ENCODE data around the gene DEUP1.

Gene DEUP1

GRCh38 chr11:93467054-93467453, 136.5 kb downstream of the DEUP1 start:
- H3K4me3 ChIP-seq (ENCODE audit: low read depth, low read length) = no peak overlapping the region
- no peak for DNase-seq (ENCODE audit: low read depth)

GRCh38 chr11:93468290-93468689, 137.7 kb downstream of the DEUP1 start:
- DNase-seq (ENCODE audit: low read depth) = no peak
- H3K4me3 ChIP-seq (ENCODE audit: low read depth, low read length) = no peak overlapping the region

DNA sequence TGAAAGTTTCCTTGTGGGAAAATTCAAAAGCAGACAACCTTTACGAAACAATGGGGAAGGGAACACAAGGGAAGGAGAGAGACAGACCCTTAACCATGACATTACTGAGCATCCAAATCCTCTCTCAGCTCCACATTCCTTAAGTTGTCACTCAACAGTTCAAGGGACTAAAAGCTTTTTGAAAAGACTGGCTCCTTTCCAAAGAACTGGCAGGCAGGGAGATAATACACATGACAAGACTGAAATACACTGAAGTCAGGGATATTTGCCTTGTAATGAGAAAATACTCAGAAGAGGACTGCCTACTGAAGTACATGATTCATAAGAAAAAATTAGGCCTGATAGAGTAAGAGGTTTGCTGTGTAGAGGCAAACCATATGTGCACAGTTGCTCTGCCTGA, 143.6 kb downstream of the DEUP1 start:
- no peak for DNase-seq (ENCODE audit: low read depth)

GRCh38 chr11:93476796-93477195, 146.3 kb downstream of the DEUP1 start:
- peak; percentile 17 for DNase-seq (ENCODE audit: low read depth)
- no peak overlapping the region for H3K4me3 ChIP-seq (ENCODE audit: low read depth, low read length)

More for the DNA sequence above, 143.6 kb downstream of the DEUP1 start:
- no peak overlapping the region for H3K4me3 ChIP-seq (ENCODE audit: low read depth, low read length)

GRCh38 chr11:93477684-93478234, 147.2 kb downstream of the DEUP1 start:
- DNase-seq (ENCODE audit: low read depth) = no peak
- no peak overlapping the region for H3K4me3 ChIP-seq (ENCODE audit: low read depth, low read length)

- no peak for DNase-seq (ENCODE audit: low read depth)
- H3K4me3 ChIP-seq (ENCODE audit: low read depth, low read length) = no peak overlapping the region
These were observed 148.3 kb downstream of the DEUP1 start for GRCh38 chr11:93478841-93479240.

- no peak for DNase-seq (ENCODE audit: low read depth)
- no peak overlapping the region for H3K4me3 ChIP-seq (ENCODE audit: low read depth, low read length)
These were observed 149.7 kb downstream of the DEUP1 start for GRCh38 chr11:93480256-93480655.

DNA sequence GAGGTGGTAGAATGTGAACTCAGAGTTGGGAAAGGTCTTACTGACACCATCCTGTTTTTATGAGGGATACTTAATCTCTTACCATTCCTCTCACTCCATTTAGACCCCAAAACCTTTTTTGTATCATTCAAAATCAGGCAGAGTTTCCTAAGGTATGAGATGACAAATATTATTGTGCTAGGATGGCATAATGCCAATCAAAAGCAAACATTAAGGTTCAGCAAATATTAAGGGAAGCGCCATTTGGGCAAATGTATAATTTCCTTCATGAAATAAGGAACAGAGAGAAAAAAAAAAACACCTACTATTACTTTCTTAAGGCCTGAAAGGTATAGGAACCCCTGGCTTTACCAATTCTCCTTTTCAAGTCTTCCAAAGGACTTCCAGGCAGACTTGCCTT, 150.2 kb downstream of the DEUP1 start:
- DNase-seq (ENCODE audit: low read depth) = no peak
- H3K4me3 ChIP-seq (ENCODE audit: low read depth, low read length) = no peak overlapping the region

- no peak overlapping the region for H3K4me3 ChIP-seq (ENCODE audit: low read depth, low read length)
- no peak for DNase-seq (ENCODE audit: low read depth)
These were observed 150.7 kb downstream of the DEUP1 start for GRCh38 chr11:93481279-93481678.

DNA sequence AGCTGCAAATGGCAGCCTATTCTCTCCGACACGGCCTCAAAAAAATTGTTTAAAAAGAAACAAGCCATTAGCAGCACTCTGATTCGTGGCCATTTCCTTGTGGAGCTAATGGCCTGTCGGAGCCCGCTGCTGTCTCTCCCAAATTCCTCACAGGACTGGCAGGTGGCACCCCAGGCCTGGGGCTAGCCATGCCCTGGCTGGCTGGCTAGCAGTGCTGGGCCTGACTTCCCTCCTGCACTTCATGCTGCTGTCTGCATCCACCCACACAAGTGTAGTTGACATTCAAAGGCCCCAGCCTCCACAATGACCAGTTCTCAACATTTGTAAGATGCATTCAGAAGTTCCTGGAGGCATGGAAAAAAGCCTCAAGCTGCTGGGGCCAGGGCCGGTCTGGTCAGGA, 151.2 kb downstream of the DEUP1 start:
- no peak for DNase-seq (ENCODE audit: low read depth)
- no peak overlapping the region for H3K4me3 ChIP-seq (ENCODE audit: low read depth, low read length)

GRCh38 chr11:93482556-93482955, 152.0 kb downstream of the DEUP1 start:
- DNase-seq (ENCODE audit: low read depth) = no peak
- H3K4me3 ChIP-seq (ENCODE audit: low read depth, low read length) = no peak overlapping the region

- peak; percentile 16 for DNase-seq (ENCODE audit: low read depth)
- no peak overlapping the region for H3K4me3 ChIP-seq (ENCODE audit: low read depth, low read length)
These were observed 154.2 kb downstream of the DEUP1 start for GRCh38 chr11:93484716-93485115.

- no peak for DNase-seq (ENCODE audit: low read depth)
- H3K4me3 ChIP-seq (ENCODE audit: low read depth, low read length) = no peak overlapping the region
These were observed 155.4 kb downstream of the DEUP1 start for GRCh38 chr11:93485983-93486382.

- no peak overlapping the region for H3K4me3 ChIP-seq (ENCODE audit: low read depth, low read length)
- no peak for DNase-seq (ENCODE audit: low read depth)
These were observed 156.5 kb downstream of the DEUP1 start for GRCh38 chr11:93487032-93487483.

Data from skeletal muscle cell (primary cell).